ENCODE data around the gene SUCLG2.

DNA sequence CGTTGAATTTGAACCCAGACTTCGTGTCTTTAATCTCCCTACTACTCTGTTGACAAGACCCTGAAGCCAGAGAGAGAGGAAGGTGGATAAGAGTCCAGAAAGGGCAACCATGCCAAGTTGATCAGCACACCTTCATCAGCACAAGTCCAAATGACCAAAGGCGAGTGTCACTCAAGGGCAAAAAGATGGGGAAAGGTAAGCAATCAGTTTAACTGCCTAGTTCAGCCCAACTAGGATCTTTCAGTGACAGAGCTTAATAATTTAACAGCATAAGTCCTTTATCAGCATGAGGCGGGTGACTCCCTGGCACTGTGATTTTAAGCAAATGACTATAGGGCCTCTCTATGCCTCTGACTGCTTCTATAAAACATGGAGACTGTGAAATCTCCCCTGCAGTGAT, 6.2 kb downstream of the SUCLG2 start:
- TF ChIP-seq, protein P1, sequence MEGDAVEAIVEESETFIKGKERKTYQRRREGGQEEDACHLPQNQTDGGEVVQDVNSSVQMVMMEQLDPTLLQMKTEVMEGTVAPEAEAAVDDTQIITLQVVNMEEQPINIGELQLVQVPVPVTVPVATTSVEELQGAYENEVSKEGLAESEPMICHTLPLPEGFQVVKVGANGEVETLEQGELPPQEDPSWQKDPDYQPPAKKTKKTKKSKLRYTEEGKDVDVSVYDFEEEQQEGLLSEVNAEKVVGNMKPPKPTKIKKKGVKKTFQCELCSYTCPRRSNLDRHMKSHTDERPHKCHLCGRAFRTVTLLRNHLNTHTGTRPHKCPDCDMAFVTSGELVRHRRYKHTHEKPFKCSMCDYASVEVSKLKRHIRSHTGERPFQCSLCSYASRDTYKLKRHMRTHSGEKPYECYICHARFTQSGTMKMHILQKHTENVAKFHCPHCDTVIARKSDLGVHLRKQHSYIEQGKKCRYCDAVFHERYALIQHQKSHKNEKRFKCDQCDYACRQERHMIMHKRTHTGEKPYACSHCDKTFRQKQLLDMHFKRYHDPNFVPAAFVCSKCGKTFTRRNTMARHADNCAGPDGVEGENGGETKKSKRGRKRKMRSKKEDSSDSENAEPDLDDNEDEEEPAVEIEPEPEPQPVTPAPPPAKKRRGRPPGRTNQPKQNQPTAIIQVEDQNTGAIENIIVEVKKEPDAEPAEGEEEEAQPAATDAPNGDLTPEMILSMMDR (conservative IDR thresholded peaks at IDR 0.05 in 1 of 2, IDR thresholded peaks at IDR 0.05 in 1 of 2; ENCODE audit: extremely low read depth in 1 of 2, insufficient read depth in 1 of 2, low read depth in 1 of 2, low read length in 2 of 2) = no peak
- TF ChIP-seq EZH2 (IDR thresholded peaks at IDR 0.05; ENCODE audit: borderline replicate concordance, low read length) = no peak
